A673 (cell line): ENCODE data around the gene QPCTL. TPM values are rescaled to one million over a fixed set of nuclear protein-coding genes. Genes with fewer than 3 reads are reported as not detected.
"Not testable (repeated sequence)": the region's sequence is repeated elsewhere in the genome, so short reads cannot be mapped to it uniquely, and the experiment has no call there.

ENCODE experiments used
- BruUV-seq: library from RNA; stranded (reverse); fragments of 400-500 nt; replicated peaks from 2 replicates; lab custom pipeline; 2021; lab: Mats Ljungman, UMichigan
- CTCF ChIA-PET: fragments of 300-600 bp; sonication (Branson Sonifier 250); formaldehyde crosslinking; loops from one replicate; lab custom pipeline; 2022; ENCODE audit warnings: antibody characterized with exemption; lab: Charles Lee
- POLR2A ChIA-PET: fragments of 300-600 bp; sonication (Branson Sonifier 250); formaldehyde crosslinking; loops from one replicate; lab custom pipeline; 2022; ENCODE audit warnings: antibody characterized with exemption; ENCODE audit not compliant: low non-redundant PET; lab: Charles Lee
- DNase-seq: peaks from one replicate; pipeline ENCODE4 v3.0.0-alpha.2; 2015; ENCODE audit warnings: low spot score
- H3K27ac ChIP-seq: fragments of 200-600 bp; sonication (generic); 2 replicates; pipeline ENCODE4 v1.5.1; 2016; ENCODE audit warnings: mixed run types, low read depth, mild to moderate bottlenecking, mixed read lengths, antibody characterized with exemption, low read length; ENCODE audit not compliant: poor library complexity, severe bottlenecking
- H3K27me3 ChIP-seq: fragments of 200-600 bp; sonication (generic); replicated peaks from 2 replicates; pipeline ENCODE4 v1.6.1; 2017; ENCODE audit warnings: mixed run types, low read depth, mild to moderate bottlenecking, mixed read lengths, antibody characterized with exemption, low read length; ENCODE audit not compliant: insufficient read depth, poor library complexity
- H3K36me3 ChIP-seq: fragments of 200-600 bp; sonication (generic); 2 replicates; pipeline ENCODE4 v1.6.1; 2016; ENCODE audit warnings: mixed run types, mild to moderate bottlenecking, mixed read lengths, antibody characterized with exemption, low read length; ENCODE audit not compliant: insufficient read depth, poor library complexity, severe bottlenecking
- H3K4me1 ChIP-seq: fragments of 200-600 bp; sonication (generic); 2 replicates; pipeline ENCODE4 v1.6.1; 2017; ENCODE audit warnings: mixed run types, mild to moderate bottlenecking, mixed read lengths, antibody characterized with exemption, low read length; ENCODE audit not compliant: insufficient read depth, poor library complexity, severe bottlenecking
- H3K4me3 ChIP-seq: fragments of 200-600 bp; sonication (generic); 2 replicates; pipeline ENCODE4 v1.5.1; 2016; ENCODE audit warnings: low read depth, mixed run types, mild to moderate bottlenecking, mixed read lengths, low read length; ENCODE audit not compliant: poor library complexity, severe bottlenecking
- H3K9me3 ChIP-seq: fragments of 200-600 bp; sonication (generic); 2 replicates; pipeline ENCODE4 v1.6.1; 2016; ENCODE audit warnings: mixed run types, low read depth, mild to moderate bottlenecking, mixed read lengths, antibody characterized with exemption, low read length; ENCODE audit not compliant: poor library complexity, severe bottlenecking
- EZH2 ChIP-seq: fragments of 200-600 bp; sonication (generic); IDR thresholded peaks from 2 replicates; pipeline ENCODE4 v1.6.1; 2017; ENCODE audit warnings: borderline replicate concordance, low read depth, mild to moderate bottlenecking, mixed read lengths, antibody characterized with exemption, low read length; ENCODE audit not compliant: poor library complexity, severe bottlenecking
- intact Hi-C: fragments of 100-400 bp; cut with micrococcal nuclease; formaldehyde crosslinking; loops from one replicate; pipeline ENCODE4 v1.10.0; 2022; ENCODE audit not compliant: unreplicated experiment
- total RNA-seq: library from RNA; stranded (reverse); gene quantifications from 2 replicates; pipeline ENCODE4 v1.2.3, GENCODE V29; 2021
- TF ChIP-seq, protein P1 (sequence below): fragments of 300-800, 200-600 bp; sonication (generic); conservative IDR thresholded peaks from 2 replicates; pipeline ENCODE4 v1.5.1; 2017; ENCODE audit warnings: low read depth, mild to moderate bottlenecking, antibody characterized with exemption, low read length, moderate library complexity, mixed read lengths

Gene QPCTL
- total RNA-seq, 1 experiment from 2014 or later, result 12.8 TPM

DNA sequence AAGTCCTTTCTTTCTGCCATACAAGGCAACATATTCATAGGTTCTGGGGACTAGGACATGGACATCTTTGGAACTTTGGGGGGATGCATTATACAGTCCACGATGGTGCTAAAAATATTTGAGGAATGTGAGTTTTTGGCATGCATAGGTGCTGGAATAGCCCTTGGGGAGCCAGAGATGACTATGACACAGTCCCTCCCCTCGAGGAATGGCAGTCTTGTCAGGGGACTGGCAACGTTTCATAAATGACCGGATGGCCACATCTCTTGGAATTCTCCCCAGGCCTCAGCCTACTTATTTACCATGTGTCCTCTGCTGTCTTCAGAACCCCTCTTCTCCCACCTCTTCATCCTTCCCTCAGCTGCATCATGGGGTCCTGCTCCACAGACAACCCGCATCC lies 54.4 kb downstream of the QPCTL start:
- TF ChIP-seq EZH2, result no peak
- TF ChIP-seq, protein P1, sequence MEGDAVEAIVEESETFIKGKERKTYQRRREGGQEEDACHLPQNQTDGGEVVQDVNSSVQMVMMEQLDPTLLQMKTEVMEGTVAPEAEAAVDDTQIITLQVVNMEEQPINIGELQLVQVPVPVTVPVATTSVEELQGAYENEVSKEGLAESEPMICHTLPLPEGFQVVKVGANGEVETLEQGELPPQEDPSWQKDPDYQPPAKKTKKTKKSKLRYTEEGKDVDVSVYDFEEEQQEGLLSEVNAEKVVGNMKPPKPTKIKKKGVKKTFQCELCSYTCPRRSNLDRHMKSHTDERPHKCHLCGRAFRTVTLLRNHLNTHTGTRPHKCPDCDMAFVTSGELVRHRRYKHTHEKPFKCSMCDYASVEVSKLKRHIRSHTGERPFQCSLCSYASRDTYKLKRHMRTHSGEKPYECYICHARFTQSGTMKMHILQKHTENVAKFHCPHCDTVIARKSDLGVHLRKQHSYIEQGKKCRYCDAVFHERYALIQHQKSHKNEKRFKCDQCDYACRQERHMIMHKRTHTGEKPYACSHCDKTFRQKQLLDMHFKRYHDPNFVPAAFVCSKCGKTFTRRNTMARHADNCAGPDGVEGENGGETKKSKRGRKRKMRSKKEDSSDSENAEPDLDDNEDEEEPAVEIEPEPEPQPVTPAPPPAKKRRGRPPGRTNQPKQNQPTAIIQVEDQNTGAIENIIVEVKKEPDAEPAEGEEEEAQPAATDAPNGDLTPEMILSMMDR, result no peak
- no TSS peak for BruUV-seq
- no peak for DNase-seq

DNA sequence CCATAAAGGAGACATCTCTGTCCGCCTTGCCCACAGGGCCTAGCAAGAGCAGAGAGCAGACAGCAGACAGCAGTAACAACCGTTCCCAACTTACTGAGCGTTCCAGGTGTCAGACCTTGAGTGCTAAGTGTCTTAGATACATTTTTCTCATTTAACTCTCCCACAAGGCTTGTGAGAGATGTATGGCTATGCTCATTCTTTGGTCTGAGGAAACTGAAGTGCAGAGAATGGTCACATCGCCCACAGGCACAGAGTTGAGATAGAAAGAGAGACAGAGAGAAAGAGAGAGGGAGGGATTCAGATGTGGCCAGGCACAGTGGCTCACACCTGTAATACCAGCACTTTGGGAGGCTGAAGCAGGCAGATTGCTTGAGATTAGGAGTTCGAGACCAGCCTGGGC lies 55.0 kb downstream of the QPCTL start:
- Histone ChIP-seq H3K4me1 (no peaks in the 10 kb centered on the region), H3K9me3 (no peaks in the 10 kb centered on the region), H3K27me3 (no peaks in the 10 kb centered on the region), H3K4me3 (no peak overlapping the region), H3K27ac (no peak overlapping the region), H3K36me3 (no peaks in the 10 kb centered on the region)
- no peak for DNase-seq
- ChIA-PET POLR2A (no interaction called here), CTCF (no interaction called here)
- BruUV-seq, result no TSS peak
- TF ChIP-seq EZH2, result no peak
- TF ChIP-seq, protein P1, result no peak
- intact Hi-C loops, result no loop called here

More for the DNA sequence above, 54.4 kb downstream of the QPCTL start:
- CTCF ChIA-PET, result no interaction called here
- H3K9me3 ChIP-seq, result no peaks in the 10 kb centered on the region
- intact Hi-C loops, result no loop called here
- no peaks in the 10 kb centered on the region for H3K36me3 ChIP-seq
- H3K27me3 ChIP-seq, result no peaks in the 10 kb centered on the region
- no peaks in the 10 kb centered on the region for H3K4me1 ChIP-seq
- no peak overlapping the region for H3K27ac ChIP-seq
- H3K4me3 ChIP-seq, result no peak overlapping the region
- POLR2A ChIA-PET, result no interaction called here

DNA sequence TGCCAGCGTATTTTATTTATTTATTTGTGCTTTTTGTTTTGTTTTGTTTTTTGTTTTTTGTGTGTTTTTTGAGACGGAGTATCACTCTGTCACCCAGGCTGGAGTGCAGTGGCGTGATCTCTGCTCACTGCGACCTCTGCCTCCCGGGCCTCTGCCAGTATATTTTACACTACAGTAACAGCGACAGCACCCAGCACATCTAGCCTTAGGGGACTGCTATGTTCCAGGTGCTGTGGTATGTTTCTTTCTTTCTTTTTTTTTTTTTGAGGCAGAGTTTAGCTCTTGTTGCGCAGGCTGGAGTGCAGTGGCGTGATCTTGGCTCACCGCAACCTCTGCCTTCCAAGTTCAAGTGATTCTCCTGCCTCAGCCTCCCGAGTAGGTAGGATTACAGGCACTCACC lies 59.0 kb downstream of the QPCTL start:
- CTCF ChIA-PET, result interaction anchor here (0.6 kb wide), 1 partner anchor 1006 kb away, joined by 11 read pairs; no protein-coding TSS in a partner anchor

DNA sequence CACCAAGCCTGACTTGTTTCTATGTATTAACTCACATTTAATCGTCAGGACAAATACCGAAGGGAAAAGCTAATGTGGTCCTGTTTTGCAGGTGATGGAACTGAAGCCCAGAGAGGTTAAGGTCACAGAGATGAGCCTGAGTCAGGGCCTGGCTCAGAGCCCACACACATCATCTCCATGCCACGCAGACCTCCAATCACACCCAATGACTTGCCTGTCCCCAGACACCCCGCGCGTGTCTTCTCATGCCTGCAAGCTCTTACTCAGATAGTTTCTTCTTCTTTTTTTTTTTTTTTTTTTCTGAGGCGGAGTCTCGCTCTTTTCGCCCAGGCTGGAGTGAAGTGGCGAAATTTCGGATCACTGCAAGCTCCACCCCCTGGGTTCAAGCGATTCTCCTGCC lies 60.2 kb downstream of the QPCTL start:
- no peaks in the 10 kb centered on the region for H3K4me1 ChIP-seq
- H3K9me3 ChIP-seq, result no peaks in the 10 kb centered on the region
- no peak for TF ChIP-seq EZH2
- TF ChIP-seq, protein P1, result no peak
- BruUV-seq, result no TSS peak
- DNase-seq, result no peak
- H3K36me3 ChIP-seq, result no peaks in the 10 kb centered on the region
- POLR2A ChIA-PET, result no interaction called here
- intact Hi-C loops, result no loop called here
- H3K27me3 ChIP-seq, result no peaks in the 10 kb centered on the region
- no peak overlapping the region for H3K27ac ChIP-seq
- no peak overlapping the region for H3K4me3 ChIP-seq
- CTCF ChIA-PET, result no interaction called here

More for the DNA sequence above, 59.0 kb downstream of the QPCTL start:
- H3K27me3 ChIP-seq, H3K4me3 ChIP-seq, H3K9me3 ChIP-seq, H3K4me1 ChIP-seq, intact Hi-C loops, H3K36me3 ChIP-seq, H3K27ac ChIP-seq, BruUV-seq, DNase-seq: not testable (repeated sequence)
- POLR2A ChIA-PET, result interaction anchor here (0.6 to 0.7 kb wide), 2 partner anchors 9 to 16 kb away, joined by 4 to 8 read pairs; no protein-coding TSS in a partner anchor
